ENCODE measurements around the gene RPL23. TPM values are rescaled to one million over a fixed set of nuclear protein-coding genes. Genes with fewer than 3 reads are reported as not detected.

Gene RPL23
- total and polyA plus RNA-seq, 2 experiments from 2014 or later: 877 to 4,267 TPM

DNA sequence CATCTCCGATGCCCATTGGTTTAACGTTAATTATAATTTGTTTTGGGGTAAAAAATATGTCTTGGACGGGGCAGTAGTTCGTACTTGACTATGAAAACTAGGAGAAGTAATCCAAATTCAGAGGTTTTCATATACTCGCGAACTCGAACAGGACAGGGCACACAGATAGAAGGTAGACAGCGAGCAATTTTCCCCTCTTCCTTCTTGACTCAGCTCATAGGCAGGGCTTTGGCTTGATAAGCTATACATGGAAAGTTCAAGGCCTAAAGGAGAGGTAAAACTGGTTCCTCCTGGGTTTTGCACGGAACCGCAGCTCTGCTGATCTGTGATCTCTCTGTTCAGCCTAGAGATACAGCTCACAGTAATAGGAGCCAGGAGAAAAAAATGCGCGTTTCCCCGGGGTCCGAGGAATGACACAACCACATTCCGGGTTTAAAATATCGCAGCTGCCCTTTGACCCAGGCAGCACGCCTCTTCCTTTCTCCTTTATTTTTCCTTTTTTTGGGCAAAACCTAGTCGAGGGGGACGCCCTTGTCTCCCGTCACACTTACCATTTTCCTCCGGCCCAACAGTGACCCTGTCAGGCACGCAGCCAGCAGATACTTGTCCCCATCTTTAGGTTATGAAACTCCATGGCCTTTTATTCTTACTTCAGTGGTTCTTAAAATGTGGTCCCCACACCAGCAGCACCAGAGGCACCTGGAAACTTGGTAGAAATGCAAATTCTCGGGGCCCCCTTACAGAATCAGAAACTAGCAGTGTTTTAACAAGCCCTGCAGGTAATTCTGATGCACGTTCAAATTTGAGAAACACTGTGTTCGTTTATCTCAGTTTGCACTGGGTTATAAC, 14.7 kb upstream of the RPL23 start:
- Mint-ChIP-seq H3K9me3 (peaks cover 6% of the 10 kb centered on the region; the same call in 2 of the 3 replicates), H3K36me3 (ENCODE audit: low read depth) (peaks cover 3% of the 10 kb centered on the region), H3K4me3 (peak overlapping the region; percentile 93), H3K4me1 (peaks cover 28% of the 10 kb centered on the region), H3K27me3 (ENCODE audit: insufficient read depth, low read depth, poor library complexity) (peaks cover 49% of the 10 kb centered on the region), H3K27ac (peak overlapping the region; percentile 96)
- Histone ChIP-seq H3K4me2 (peak overlapping the region; percentile 86), H2AFZ (peak overlapping the region; percentile 67), H3K4me3 (peak overlapping the region; percentile 100), H4K20me1 (replicated peaks; ENCODE audit: insufficient read depth) (peaks cover 15% of the 10 kb centered on the region), H3K9me2 (ENCODE audit: insufficient read depth) (no peaks in the 10 kb centered on the region), H3K4me1 (ENCODE audit: insufficient read depth) (peaks cover 21% of the 10 kb centered on the region), H3K79me2 (replicated peaks; ENCODE audit: insufficient read depth) (peaks cover 26% of the 10 kb centered on the region), H3K27ac (ENCODE audit: low read depth) (peak overlapping the region; percentile 36), H3K27me3 (ENCODE audit: insufficient read depth) (no peaks in the 10 kb centered on the region), H3K36me3 (ENCODE audit: insufficient read depth) (no peaks in the 10 kb centered on the region), H3F3A (replicated peaks; ENCODE audit: low read depth) (0 out of 2 replicates have a peak, but pooled peaks cover 10% of the 10 kb centered on the region)
- no peak for ATAC-seq
- DNase-seq (ENCODE audit: low spot score): peak; percentile 74
- no peak for TF ChIP-seq ZNF331 (CRISPR knock-in tag; IDR thresholded peaks at IDR 0.05; ENCODE audit: low read depth)
- no peak for TF ChIP-seq ZNF114 (CRISPR knock-in tag; IDR thresholded peaks at IDR 0.05)
- no peak for TF ChIP-seq REST (IDR thresholded peaks at IDR 0.05; ENCODE audit: unreplicated experiment)
- TF ChIP-seq CREB1 (CRISPR knock-in tag; IDR thresholded peaks at IDR 0.05; ENCODE audit: low read depth): no peak
- TF ChIP-seq, protein P1, sequence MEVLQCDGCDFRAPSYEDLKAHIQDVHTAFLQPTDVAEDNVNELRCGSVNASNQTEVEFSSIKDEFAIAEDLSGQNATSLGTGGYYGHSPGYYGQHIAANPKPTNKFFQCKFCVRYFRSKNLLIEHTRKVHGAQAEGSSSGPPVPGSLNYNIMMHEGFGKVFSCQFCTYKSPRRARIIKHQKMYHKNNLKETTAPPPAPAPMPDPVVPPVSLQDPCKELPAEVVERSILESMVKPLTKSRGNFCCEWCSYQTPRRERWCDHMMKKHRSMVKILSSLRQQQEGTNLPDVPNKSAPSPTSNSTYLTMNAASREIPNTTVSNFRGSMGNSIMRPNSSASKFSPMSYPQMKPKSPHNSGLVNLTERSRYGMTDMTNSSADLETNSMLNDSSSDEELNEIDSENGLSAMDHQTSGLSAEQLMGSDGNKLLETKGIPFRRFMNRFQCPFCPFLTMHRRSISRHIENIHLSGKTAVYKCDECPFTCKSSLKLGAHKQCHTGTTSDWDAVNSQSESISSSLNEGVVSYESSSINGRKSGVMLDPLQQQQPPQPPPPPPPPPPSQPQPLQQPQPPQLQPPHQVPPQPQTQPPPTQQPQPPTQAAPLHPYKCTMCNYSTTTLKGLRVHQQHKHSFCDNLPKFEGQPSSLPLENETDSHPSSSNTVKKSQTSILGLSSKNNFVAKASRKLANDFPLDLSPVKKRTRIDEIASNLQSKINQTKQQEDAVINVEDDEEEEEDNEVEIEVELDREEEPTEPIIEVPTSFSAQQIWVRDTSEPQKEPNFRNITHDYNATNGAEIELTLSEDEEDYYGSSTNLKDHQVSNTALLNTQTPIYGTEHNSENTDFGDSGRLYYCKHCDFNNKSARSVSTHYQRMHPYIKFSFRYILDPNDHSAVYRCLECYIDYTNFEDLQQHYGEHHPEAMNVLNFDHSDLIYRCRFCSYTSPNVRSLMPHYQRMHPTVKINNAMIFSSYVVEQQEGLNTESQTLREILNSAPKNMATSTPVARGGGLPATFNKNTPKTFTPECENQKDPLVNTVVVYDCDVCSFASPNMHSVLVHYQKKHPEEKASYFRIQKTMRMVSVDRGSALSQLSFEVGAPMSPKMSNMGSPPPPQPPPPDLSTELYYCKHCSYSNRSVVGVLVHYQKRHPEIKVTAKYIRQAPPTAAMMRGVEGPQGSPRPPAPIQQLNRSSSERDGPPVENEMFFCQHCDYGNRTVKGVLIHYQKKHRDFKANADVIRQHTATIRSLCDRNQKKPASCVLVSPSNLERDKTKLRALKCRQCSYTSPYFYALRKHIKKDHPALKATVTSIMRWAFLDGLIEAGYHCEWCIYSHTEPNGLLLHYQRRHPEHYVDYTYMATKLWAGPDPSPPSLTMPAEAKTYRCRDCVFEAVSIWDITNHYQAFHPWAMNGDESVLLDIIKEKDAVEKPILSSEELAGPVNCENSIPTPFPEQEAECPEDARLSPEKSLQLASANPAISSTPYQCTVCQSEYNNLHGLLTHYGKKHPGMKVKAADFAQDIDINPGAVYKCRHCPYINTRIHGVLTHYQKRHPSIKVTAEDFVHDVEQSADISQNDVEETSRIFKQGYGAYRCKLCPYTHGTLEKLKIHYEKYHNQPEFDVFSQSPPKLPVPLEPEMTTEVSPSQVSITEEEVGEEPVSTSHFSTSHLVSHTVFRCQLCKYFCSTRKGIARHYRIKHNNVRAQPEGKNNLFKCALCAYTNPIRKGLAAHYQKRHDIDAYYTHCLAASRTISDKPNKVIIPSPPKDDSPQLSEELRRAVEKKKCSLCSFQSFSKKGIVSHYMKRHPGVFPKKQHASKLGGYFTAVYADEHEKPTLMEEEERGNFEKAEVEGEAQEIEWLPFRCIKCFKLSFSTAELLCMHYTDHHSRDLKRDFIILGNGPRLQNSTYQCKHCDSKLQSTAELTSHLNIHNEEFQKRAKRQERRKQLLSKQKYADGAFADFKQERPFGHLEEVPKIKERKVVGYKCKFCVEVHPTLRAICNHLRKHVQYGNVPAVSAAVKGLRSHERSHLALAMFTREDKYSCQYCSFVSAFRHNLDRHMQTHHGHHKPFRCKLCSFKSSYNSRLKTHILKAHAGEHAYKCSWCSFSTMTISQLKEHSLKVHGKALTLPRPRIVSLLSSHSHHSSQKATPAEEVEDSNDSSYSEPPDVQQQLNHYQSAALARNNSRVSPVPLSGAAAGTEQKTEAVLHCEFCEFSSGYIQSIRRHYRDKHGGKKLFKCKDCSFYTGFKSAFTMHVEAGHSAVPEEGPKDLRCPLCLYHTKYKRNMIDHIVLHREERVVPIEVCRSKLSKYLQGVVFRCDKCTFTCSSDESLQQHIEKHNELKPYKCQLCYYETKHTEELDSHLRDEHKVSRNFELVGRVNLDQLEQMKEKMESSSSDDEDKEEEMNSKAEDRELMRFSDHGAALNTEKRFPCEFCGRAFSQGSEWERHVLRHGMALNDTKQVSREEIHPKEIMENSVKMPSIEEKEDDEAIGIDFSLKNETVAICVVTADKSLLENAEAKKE (CRISPR knock-in tag; IDR thresholded peaks at IDR 0.05): no peak
- TF ChIP-seq CTCF (conservative IDR thresholded peaks at IDR 0.05; ENCODE audit: low read depth in 2 of 2): no peak
- TF ChIP-seq, protein P2, sequence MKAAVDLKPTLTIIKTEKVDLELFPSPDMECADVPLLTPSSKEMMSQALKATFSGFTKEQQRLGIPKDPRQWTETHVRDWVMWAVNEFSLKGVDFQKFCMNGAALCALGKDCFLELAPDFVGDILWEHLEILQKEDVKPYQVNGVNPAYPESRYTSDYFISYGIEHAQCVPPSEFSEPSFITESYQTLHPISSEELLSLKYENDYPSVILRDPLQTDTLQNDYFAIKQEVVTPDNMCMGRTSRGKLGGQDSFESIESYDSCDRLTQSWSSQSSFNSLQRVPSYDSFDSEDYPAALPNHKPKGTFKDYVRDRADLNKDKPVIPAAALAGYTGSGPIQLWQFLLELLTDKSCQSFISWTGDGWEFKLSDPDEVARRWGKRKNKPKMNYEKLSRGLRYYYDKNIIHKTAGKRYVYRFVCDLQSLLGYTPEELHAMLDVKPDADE (IDR thresholded peaks at IDR 0.05): no peak
- no peak for TF ChIP-seq EZH2 (IDR thresholded peaks at IDR 0.05; ENCODE audit: low read depth, unreplicated experiment)
- TF ChIP-seq EZH2phosphoT487 (IDR thresholded peaks at IDR 0.05; ENCODE audit: unreplicated experiment): no peak

Measured in GM23338 (cell line).